ENCODE results near the gene OTOG.

DNA sequence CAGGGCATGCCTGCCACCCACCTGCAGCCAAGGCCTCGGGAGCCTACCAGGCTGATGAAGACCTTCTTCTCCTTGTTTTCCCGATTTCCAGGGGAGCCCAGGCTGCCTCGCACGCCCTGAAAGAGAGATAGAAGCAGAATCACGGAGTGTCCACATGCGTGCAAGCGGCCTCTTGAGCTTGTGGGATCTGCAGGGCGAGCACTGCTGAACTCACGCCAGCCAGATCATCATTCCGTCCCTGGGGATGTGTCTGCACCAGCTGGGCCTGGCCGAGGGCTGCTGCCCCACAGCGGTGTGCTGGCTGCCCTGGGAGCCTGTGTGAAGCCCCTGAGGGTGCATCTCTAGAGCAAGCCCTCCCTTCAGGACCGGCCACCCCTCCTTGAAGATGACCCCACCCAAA lies 20.7 kb upstream of the OTOG start:
- no peak for TF ChIP-seq CTCF (conservative IDR thresholded peaks at IDR 0.05; ENCODE audit: low read depth, low read length)
- TF ChIP-seq EZH2phosphoT487 (IDR thresholded peaks at IDR 0.05; ENCODE audit: borderline replicate concordance, low read length): no peak
